Embryonic facial prominence (tissue), 1 donor: Measurements from ENCODE around the gene SKIDA1.

Source experiments
- DNase-seq: peaks from one replicate; pipeline ENCODE4 v3.0.0-alpha.2; 2016; ENCODE audit errors: extremely low spot score

The SKIDA1 gene

DNA sequence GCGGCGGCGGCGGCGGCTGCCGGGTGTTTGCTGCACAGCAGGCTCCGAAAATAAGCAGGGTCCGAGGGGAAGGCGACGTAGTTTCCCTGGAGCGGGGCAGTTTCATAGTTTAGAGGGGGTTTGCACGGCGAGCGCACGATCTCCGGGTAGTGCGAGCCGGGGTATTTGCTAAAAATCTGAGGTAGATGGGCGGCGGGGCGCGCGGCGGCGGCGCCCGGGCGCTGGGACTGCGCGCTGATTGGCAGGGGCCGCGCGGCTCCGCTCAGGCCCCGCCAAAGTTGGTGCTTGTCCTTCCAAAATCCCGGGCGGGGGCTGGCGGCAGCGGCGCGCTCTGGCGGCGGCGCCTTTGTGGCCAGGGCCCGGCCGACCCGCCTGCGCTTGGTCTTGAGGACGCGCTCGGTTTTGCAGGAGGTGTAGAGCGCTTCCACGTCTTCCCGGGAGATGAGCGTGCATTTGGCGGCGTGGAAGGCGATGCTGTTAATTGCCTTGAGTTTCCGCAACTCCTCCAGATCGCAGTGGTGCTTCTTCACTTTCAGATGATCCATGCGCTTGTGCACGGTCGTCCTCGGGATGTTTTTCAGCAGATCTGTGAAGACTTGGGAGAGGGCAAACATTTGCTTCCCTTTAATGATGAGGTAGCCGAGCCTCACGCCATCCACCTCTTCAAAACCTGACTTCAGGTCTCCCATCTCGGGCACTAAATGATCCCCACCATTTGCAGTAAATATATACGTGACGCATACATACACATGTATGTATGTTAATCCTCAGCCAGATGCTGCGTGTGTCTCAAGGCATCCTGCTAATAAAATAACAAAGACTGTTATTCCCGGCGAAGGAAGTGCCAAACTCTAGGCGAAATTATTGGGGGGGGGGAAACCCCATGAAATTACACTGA, 8.1 kb downstream of the SKIDA1 start:
- DNase-seq = no peak

DNA sequence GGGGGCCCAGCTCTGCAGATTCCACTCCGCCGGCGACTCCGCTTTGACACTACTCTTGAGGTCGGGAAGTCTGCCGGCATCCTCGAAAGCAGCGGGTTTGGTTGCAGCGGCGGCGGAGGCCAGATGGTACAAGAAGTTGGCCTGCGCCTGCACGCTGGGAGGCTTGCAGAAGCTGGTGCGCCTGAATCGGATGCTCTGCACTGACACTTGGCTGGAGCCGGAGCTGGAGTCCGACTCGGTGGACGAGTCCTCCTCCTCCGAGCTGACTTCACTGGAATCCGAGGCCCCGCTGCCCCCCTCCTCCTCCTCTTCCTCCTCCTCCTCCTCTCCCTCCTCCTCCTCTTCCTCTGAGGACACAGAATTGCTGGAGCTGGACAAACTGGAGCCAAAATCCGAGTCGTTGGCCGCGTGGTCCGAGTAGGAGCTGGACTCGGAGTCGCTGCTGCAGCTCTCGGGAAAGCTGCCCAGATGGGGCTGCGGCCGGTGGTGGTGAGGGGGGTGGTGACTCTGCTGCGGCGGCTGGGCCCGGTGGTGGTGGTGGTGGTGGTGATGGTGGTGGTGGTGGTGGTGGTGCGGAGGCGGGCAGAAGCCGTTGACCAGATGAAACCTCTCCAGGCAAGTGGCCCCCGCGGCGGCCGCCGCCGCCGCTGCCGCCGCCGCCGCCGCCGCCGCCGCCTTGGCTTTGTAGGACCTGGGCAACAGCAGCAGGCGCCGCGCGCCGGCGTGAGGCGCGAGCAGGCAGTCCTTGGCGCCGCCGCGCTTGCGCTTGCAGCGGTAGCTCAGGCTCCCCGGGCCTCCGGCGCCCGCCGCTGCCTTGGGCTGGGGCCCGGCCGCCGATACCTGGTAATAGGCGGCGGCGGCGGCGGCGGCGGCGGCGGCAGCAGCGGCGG, 9.0 kb downstream of the SKIDA1 start:
- no peak for DNase-seq

DNA sequence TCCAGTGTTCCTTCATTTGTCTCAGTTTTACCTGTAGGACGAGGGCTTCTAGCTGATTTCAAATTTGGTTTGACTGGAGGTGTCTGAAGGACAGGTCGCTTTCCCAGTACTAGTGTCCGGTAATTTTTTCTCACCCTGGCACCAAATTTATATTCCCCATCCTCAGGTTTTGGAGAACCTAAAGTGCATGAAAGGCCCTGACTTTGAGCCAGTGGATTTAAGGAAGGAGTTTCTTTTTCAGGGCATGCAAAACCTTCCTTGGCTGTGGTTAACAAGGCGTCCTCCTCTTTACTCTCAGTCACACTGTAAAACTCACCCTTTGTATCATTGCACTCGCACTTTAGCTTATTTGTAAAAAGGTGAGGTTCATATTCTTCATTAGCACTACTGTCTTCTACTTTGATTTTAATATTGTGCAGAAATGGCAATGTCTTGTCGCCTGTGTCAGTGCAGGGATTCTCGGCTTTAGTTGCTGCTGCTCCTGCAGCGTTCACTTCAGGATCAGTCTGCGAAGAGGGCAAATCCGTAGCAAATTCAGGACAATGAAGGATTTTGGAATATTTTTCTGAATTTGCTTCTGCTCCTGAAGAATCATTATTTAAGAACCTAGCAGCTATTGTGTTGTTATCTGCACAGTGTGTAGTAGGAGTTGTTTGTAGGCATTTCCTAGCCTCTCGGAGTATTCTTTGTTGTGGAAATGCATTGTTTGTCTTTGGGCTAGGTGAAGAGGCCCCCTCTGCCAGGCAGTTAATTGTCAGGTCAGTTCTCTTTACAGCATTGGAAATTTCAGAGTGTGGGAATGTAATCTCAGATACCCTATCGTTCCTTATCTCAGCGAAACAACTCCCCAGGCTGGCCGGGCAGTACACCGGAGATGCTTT, 9.9 kb downstream of the SKIDA1 start:
- DNase-seq = no peak

DNA sequence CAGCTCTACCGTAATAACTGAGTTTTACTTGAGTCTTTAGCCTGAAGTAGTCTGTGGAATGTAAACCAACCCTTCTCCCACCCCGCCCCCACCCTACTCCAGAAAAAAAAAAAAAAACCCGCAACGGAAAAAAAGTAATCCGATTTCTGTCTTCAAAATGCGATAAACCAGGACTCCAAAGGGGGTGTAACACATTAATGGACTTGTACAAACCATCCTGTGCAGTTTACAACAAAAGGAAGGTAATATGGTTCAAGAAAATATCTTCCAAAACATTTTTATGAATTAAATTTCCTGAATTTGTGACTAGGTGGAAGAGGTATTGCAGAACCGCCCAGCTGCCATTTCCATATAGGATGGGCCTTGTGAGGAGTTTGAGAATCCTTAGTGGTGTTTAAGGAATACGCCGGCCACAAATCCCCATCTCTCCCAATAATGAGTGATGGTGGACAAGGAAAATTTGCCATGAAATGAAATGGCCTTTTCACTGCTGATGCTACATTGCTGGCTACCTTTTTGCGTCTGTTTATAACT, 10.6 kb downstream of the SKIDA1 start:
- no peak for DNase-seq

DNA sequence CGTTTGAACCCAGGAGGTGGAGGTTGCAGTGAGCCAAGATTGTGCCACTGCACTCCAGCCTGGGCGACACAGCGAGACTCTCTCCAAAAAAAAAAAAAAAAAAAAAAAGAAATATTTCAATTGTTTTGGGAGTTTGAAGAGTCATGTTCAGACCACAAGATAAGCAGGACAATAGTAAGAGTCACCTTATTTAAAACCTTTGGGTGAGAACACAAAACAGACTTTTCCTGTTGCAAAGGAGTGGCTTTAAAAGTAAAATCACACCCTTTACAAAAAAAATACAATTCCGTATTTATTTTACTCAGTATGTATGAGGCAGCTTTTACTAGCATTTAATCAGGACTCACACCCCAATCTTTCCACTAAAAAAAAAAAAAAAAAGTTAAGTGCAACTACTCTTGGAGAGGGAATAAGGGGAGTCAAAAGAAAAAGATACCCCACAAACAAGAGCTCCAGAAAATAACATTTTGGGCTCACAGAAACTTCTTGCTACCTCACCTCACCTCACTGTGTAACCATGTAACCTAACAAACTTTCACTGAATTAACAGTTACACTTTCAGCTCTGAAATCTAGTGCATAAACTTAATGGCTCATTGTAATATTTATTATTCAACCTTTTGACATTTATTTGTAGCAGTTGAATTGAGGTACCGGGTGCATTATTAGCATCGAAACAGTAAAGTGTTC, 11.2 kb downstream of the SKIDA1 start:
- no peak for DNase-seq

DNA sequence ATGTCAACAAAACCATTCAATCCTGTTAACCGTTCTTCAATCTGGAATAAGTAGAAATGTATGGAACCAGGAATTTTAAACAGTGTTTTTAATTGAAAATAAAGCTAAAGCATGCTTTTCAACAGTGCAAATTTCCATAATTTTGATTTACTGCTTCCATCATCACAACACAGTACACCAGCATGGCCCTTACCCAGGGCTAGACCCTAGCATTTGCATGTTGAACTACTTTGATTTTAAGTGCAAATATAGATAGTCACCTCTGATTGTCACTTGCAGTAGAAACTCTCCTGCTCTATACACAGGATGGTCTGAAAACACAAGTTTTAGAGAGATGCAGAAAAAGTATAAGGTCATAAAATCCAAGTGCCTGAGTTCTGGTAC, 12.1 kb downstream of the SKIDA1 start:
- no peak for DNase-seq

DNA sequence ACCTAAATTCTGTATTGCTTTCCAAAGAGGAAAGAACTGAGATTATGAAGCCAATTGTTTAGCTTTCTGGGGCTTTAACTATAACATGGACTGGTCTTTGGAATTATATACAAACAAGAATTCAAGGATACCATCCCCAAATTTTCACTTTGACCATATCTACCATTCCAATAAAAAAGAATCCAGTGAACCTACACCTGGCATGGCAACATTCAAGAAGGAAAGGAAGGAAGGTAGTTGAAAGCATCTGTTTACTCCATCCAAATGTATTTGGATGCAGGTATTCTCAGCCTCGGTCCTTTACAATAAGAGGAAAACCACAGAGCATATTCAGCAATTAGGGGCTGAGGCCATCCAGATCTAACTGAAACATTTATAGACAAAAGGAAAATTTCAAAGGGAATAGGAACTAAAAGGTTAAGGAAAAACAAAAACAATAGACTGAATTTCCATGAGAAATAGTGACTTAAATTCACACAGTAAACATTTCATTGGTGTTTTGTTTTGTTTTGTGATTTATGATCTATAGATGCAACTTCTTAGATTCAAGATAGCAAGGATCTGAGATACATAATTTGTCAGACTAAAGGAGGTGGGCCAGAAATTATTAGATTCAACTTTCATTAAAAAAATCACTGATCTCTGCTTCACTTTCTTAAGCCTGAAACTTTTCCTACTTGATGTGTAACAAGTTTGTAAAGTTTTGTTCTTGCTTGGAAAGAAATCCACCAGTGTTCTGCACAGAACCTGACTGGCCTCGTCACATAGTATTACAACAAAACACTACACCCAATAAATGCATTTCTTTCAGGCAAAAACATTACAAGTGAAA, 12.7 kb downstream of the SKIDA1 start:
- no peak for DNase-seq

DNA sequence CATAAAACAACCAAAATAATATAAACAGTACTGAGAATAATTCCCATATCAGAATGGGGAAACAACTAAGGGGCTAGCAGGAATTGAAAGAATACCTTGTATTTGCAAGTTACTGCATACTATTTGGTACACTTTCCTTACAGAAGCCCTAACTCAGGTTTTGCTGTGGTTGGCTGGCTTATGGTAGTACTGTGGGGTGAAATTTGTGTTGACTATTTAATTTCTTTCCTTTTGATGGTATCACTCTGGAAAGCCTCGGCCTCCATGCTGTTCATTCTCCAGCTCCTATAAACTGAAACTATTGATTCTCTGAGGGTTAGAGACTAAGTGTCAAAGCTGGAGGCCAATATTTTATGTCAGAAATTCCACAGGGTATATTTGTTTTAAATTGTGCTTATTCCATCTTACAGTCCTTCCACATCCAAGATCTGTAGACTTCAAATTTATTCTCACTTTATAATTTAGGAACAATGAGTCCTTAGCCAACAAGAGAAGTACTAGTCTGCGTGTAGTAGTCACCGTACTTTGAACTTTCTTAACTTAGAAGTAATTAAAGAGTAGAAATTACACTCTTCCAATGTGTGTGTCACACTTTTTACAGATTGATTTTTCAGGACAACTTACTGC, 13.4 kb downstream of the SKIDA1 start:
- no peak for DNase-seq

DNA sequence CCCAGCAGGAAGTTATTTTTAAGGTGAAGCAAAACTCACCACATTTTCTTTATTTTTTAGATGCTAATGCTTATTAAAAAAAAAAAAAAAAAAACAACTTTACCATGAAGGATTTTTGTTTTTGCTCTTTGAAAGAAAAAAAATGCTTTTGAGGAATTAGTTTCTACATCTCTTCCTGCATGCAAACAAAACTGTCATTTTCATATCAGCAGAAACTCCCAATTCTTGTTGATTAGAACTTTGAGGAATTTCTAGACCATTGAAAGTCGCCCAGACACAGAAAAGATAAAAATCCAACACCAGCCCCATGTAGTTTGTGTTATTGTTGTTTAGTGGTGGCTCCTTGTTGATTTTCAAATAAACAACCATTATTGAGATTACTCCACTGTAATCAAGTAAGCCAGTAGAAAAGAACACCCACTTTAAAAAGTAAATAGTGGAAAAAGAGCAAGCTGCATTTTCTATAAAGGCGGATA, 14.3 kb downstream of the SKIDA1 start:
- no peak for DNase-seq

DNA sequence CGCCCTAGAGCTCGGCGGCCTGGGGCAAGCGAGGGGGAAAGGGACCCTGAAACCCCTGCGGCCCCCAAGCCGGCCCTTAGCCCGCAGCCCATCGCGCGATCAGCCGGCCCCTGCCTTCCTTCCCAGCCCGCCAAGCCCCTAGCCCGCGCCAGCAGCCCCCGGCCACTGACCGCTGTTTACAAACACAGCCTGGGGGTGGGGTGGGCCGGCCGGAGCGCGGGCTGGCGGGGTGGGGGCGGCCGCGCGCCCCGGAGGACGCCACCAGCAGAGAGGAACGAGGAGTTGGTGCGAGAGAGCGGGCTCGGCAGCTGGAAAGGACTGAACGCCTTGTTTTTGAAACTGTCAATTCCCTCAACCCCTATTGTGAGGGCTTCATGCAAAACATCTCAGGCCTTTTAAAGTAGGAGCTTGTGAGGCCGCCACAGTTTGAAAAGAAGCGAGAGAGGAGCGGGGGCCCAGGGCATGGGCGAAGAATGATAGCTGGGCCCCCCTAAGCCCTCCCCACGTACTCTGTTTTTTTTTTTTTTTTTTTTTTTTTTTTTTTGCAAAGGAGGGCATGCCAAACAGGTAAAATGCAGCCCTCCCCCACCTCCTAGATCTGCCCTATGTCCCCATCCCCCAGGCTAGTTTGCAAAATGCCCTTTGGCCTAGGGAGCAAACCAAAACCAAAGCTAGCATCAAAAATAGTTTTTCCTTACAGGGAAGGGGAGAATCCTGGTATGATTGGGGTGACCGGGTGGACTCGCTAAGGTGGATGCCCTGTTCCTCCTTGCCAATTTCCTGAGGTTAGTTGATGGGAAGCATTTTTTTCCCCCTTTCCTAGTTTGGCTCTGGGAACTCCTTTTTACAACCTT, 15.0 kb downstream of the SKIDA1 start:
- DNase-seq = no peak

DNA sequence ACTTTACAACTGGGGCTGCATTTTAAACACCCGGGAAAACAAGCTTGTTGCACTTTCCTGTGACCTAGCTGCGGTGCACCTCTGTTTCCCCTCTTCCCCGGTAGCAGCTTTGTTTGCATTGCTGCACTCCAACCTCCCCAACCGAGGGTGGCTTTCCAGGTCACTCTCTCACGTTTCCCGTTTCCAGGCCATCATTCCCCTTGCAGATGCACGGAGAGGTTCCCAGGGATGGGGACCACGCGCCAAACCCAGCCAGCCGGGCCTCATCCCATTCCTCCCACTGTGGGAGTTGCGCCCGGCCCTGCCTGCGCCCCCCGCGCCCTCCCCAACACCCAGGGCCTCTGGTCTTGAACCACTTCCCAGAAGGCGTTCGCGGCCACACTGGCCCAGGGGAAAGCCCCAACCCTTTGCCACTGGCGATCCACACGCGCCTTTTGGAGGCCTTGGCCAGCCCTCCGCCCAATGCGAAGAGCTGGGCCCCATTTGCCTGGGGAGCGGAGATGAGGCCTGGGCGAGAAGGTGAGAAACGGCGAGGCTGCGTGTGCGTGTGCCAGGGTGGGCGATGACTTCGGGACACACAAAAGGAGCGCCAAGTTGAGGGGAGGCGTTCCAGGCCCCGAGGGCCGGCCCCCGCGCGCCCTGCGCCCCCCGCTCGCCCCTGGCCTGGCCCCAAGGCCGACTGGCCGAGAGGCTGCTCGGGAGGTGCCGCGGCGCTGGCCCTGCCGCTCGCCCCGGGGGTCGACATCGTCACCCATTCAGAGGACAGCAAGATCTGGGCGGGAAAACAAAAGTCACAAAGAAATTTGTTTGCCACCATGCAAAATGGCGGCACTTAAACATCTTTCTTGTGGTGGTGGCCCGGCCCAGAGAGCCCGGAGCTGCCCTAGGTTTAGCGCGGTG, 15.9 kb downstream of the SKIDA1 start:
- no peak for DNase-seq

DNA sequence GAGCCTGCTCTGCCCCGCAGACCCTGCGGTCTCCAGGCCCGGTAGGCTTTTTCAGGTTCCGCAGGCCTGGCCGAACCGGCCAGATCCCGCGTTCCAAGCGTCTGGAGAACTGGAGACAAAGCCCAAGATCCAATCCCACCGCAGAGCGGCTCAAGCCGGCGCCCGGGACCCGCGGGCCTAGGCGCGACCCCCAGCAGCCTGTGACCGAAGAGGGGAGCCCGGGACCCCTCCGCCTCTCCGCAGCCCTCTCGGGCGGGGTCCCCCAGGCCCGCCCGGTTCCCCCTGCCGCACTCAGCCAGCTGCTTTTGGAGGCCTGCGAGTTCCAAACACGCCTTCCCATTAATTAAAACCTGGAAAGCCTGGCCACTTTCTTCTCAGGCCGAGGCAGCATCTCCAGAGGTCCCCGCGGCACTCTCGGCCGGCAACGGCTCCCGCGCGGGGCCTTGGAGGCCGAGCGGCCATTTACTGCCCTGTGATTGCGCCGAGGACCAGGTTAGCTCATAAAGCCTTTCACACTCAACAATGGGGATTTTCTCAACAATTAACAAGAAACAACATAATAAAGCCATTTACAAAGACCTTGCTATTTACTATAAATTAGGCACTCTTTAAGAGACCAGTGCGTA, 16.7 kb downstream of the SKIDA1 start:
- DNase-seq = no peak

DNA sequence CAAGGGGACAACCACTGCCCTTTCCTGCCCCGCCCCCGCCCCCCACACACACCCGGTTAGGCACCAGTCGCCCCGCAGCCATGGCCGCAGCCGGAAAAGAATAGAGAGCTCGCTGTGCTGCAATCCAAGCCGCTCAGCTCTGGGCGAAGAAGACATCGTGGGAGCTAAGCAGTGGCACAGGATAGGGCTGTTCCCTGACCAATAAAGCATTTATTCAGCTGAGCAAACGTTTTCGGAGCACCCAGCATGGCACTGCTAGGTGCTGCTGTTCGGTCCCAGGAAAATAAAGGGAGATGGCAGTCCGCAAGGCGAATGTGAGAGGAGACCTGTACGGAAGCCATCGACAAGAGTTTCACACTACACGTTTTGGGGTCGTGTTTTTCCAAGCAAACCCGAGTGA, 18.3 kb downstream of the SKIDA1 start:
- no peak for DNase-seq

DNA sequence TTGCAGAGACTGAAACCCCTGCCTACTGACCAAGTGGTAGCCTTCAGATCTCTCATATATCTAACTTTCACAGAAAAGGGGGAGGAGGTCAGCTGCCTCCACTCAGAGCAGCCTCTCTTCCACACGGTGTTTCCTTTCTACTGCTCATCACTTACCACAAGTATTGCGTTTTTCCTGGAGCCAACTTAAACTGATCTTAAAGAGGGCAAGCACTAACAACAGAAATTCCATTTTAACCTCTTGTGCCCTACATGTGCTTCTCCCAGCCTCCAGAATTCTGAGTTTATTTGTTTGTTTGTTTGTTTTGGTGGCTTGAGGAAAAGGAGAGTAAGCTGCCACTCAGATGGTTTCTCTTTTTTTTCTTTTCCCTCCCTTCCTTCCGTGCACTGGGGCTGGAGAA, 19.1 kb downstream of the SKIDA1 start:
- no peak for DNase-seq

DNA sequence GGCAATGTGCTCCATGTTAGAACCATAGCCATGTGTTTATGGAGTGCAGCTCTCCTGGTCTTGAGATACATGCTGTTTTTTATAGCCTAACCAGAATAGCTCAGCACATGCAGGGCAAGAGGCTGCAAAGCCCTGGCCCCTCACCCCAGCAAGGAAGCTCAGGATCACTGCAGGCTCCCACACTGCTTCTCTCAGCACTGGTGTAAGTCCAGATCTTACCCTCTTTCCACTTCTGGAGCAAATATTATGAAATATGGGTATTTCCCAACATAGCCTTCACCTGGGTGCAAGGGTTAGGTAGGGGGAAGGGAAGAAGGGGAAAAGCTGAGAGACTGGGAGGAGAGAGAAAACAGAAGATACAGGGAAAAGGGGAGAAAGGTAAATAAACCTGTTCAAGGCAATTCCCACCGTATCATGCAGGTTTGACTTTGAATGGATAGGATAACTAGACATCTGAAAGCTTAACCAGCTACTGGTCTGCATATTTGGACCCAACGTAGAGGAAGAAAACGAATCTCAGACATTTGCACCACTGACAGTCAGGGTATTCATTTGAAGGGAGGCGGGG, 19.7 kb downstream of the SKIDA1 start:
- no peak for DNase-seq

DNA sequence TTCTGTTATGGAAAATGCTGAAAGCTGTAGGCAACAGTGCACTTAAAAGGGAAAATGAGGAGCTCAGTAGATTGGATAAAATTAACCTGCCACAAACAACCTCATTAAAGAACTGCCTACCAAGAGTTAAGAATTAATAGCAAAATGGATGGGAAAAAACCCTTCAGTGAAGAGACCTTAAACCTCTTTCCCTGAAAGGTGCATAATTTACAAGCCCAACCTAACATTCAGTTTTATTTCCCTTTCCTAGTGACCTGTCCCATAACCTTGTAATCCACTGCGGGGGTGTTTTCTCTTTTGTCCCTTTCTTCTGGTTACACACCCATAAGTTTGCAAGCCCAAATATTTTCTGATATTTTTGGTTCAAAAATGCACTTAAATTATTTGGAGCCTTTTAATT, 21.9 kb downstream of the SKIDA1 start:
- no peak for DNase-seq

DNA sequence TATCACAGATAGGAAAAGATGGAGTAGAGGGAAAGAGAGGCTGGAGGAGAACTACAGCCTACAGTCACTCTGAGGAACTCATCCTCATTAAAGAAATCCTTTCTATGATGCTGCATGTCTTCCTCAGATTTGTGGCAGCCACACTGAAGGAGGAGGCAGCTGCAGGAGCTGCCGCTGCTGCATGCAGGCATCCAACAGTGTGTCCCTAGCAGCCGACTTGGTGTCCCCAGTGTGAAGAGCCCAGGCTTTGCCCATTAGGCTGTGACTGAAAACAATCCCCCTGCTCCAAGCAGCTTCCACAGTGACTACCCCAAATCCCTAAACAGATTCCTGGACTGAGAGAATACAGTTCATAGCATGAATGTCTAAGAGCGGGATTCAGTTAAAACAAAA, 23.1 kb downstream of the SKIDA1 start:
- DNase-seq = no peak
